ENCODE results near the gene NCKAP5.

NCKAP5 gene

GRCh38 chr2:132754392-132754791 lies 813.9 kb downstream of the NCKAP5 start:
- TF ChIP-seq REST (IDR thresholded peaks at IDR 0.05; ENCODE audit: insufficient read depth in 1 of 2, low read depth in 2 of 2, low read length in 2 of 2) = no peak
- TF ChIP-seq SIN3A (IDR thresholded peaks at IDR 0.05; ENCODE audit: borderline replicate concordance, insufficient read depth, low read length) = no peak
- no peak for TF ChIP-seq POLR2AphosphoS5 (IDR thresholded peaks at IDR 0.05; ENCODE audit: low read depth, low read length)
- no peak for TF ChIP-seq TAF1 (IDR thresholded peaks at IDR 0.05; ENCODE audit: borderline replicate concordance, insufficient read depth, low read length)
- no peak for TF ChIP-seq FOXP2 (optimal IDR thresholded peaks at IDR 0.05; ENCODE audit: borderline replicate concordance, extremely low read depth, extremely low read length, insufficient read depth)

- TF ChIP-seq FOXP2 (optimal IDR thresholded peaks at IDR 0.05; ENCODE audit: borderline replicate concordance, extremely low read depth, extremely low read length, insufficient read depth) (no peak), REST (IDR thresholded peaks at IDR 0.05; ENCODE audit: insufficient read depth in 1 of 2, low read depth in 2 of 2, low read length in 2 of 2) (no peak), SIN3A (IDR thresholded peaks at IDR 0.05; ENCODE audit: borderline replicate concordance, insufficient read depth, low read length) (no peak), POLR2AphosphoS5 (IDR thresholded peaks at IDR 0.05; ENCODE audit: low read depth, low read length) (no peak), TAF1 (IDR thresholded peaks at IDR 0.05; ENCODE audit: borderline replicate concordance, insufficient read depth, low read length) (no peak)
Observed at GRCh38 chr2:132752421-132753206, 815.6 kb downstream of the NCKAP5 start.

GRCh38 chr2:132751836-132752235 lies 816.4 kb downstream of the NCKAP5 start:
- no peak for TF ChIP-seq TAF1 (IDR thresholded peaks at IDR 0.05; ENCODE audit: borderline replicate concordance, insufficient read depth, low read length)

- no peak for TF ChIP-seq SIN3A (IDR thresholded peaks at IDR 0.05; ENCODE audit: borderline replicate concordance, insufficient read depth, low read length)
- TF ChIP-seq REST (IDR thresholded peaks at IDR 0.05; ENCODE audit: insufficient read depth in 1 of 2, low read depth in 2 of 2, low read length in 2 of 2) = no peak
- TF ChIP-seq FOXP2 (optimal IDR thresholded peaks at IDR 0.05; ENCODE audit: borderline replicate concordance, extremely low read depth, extremely low read length, insufficient read depth) = no peak
- TF ChIP-seq POLR2AphosphoS5 (IDR thresholded peaks at IDR 0.05; ENCODE audit: low read depth, low read length) = no peak
- TF ChIP-seq TAF1 (IDR thresholded peaks at IDR 0.05; ENCODE audit: borderline replicate concordance, insufficient read depth, low read length) = no peak
Observed at GRCh38 chr2:132750606-132751005, 817.7 kb downstream of the NCKAP5 start.

GRCh38 chr2:132747046-132747445 lies 821.2 kb downstream of the NCKAP5 start:
- TF ChIP-seq REST (IDR thresholded peaks at IDR 0.05; ENCODE audit: insufficient read depth in 1 of 2, low read depth in 2 of 2, low read length in 2 of 2) (no peak), FOXP2 (optimal IDR thresholded peaks at IDR 0.05; ENCODE audit: borderline replicate concordance, extremely low read depth, extremely low read length, insufficient read depth) (no peak), POLR2AphosphoS5 (IDR thresholded peaks at IDR 0.05; ENCODE audit: low read depth, low read length) (no peak), SIN3A (IDR thresholded peaks at IDR 0.05; ENCODE audit: borderline replicate concordance, insufficient read depth, low read length) (no peak), TAF1 (IDR thresholded peaks at IDR 0.05; ENCODE audit: borderline replicate concordance, insufficient read depth, low read length) (no peak)

All from PFSK-1 (cell line).